ENCODE measurements around the gene IGFALS.

Gene IGFALS

GRCh38 chr16:1745181-1745899, 48.2 kb downstream of the IGFALS start:
- DNase-seq (ENCODE audit: low read depth in 1 of 2, low spot score in 1 of 2): no peak

- DNase-seq (ENCODE audit: low read depth in 1 of 2, low spot score in 1 of 2): no peak
Measured at GRCh38 chr16:1744338-1744840, 49.1 kb downstream of the IGFALS start.

GRCh38 chr16:1743376-1744337, 49.8 kb downstream of the IGFALS start:
- DNase-seq (ENCODE audit: low read depth in 1 of 2, low spot score in 1 of 2): no peak

DNA sequence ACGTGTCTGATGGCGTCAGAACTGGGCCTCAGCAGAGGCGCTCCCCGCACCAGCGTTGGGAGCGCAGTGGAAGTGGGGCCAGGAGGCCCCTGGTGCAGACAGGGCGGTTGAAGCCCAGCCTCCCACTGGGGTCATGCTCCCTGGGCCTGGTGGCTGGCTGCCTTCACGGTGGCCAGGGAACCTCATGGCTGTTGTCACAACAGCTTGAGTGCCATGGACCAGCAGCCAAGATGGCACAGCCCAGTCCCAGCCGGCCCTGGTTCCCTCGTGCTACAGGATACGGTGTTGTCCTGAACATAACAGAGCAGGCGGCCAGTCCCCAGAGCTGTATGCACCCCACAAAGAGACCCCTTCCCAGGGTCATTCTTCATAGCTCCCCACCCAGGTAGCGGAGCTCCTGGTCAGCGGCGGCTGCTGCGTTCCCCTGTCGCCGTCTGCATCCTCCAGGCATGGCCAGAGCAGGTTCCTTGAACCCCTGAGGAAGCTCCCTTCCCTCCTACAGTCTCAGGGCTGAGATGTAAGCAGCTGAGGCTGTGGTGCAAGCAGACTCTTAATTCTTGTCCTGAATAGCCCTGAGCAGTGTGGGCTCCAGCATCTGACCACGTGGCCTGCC, 51.8 kb downstream of the IGFALS start:
- DNase-seq (ENCODE audit: low read depth in 1 of 2, low spot score in 1 of 2): no peak

GRCh38 chr16:1740781-1741490, 52.6 kb downstream of the IGFALS start:
- DNase-seq (ENCODE audit: low read depth in 1 of 2, low spot score in 1 of 2): no peak

Measured in stimulated activated CD4-positive, alpha-beta T cell treated with anti-CD3 and anti-CD28 coated beads, Interleukin-15, amount 100 ng/mL, for 1 hour (primary cell).